A549 (cell line): ENCODE measurements around the gene ARL10.
A peak's percentile ranks its signal among the peaks of the same experiment; 100 is the strongest.

Experiments
- CHD2 ChIP-seq: fragments of 150-350 bp; IDR thresholded peaks from 2 replicates; pipeline ENCODE4 v1.6.1; 2014; ENCODE audit warnings: low read length; ENCODE audit not compliant: partially characterized antibody
- CTCF ChIP-seq: fragments of >200 bp; sonication (Bioruptor Twin); formaldehyde crosslinking; IDR thresholded peaks from 3 replicates; pipeline ENCODE4 v1.5.1; 2016
- ELK1 ChIP-seq: fragments of 150-350 bp; IDR thresholded peaks from 2 replicates; pipeline ENCODE4 v1.6.1; 2014; ENCODE audit warnings: low read depth, mild to moderate bottlenecking, low read length
- EP300 ChIP-seq, 2 experiments: fragments of >200 bp; sonication (Bioruptor Twin); formaldehyde crosslinking; IDR thresholded peaks; 2 replicates in 1 of 2; 3 replicates in 1 of 2; pipeline ENCODE4 v1.6.1; 2016 to 2017
- HDAC2 ChIP-seq: fragments of 200-600 bp; sonication (generic); IDR thresholded peaks from 2 replicates; pipeline ENCODE4 v1.6.1; 2016
- JUN ChIP-seq, 2 experiments: fragments of >200 bp; sonication (Bioruptor Twin); formaldehyde crosslinking; IDR thresholded peaks; 2 replicates in 1 of 2; 3 replicates in 1 of 2; pipeline ENCODE4 v1.6.1; 2016 to 2017
- MAX ChIP-seq: IDR thresholded peaks from 2 replicates; pipeline ENCODE4 v1.6.1; 2012
- PHF8 ChIP-seq: fragments of 200-600 bp; sonication (generic); IDR thresholded peaks from 2 replicates; pipeline ENCODE4 v1.6.1; 2016; ENCODE audit warnings: low read depth, mild to moderate bottlenecking, antibody characterized with exemption, moderate library complexity, borderline replicate concordance
- POLR2A ChIP-seq: IDR thresholded peaks from 2 replicates; pipeline ENCODE4 v1.6.1; 2012; ENCODE audit warnings: mild to moderate bottlenecking, low read length
- POLR2AphosphoS2 ChIP-seq: conservative IDR thresholded peaks from 2 replicates; pipeline ENCODE4 v1.6.1; 2012; ENCODE audit warnings: low read length, improper control_type of control experiment, inconsistent platforms
- RAD21 ChIP-seq, 2 experiments: fragments of >200 bp in 1 of 2; sonication (Bioruptor Twin) in 1 of 2; formaldehyde crosslinking in 1 of 2; IDR thresholded peaks in 1 of 2; conservative IDR thresholded peaks in 1 of 2; 2 replicates in 1 of 2; 3 replicates in 1 of 2; pipeline ENCODE4 v1.6.1; 2012 to 2018; ENCODE audit warnings: inconsistent platforms in 1 of 2
- RNF2 ChIP-seq: fragments of 200-600 bp; sonication (generic); IDR thresholded peaks from 2 replicates; pipeline ENCODE4 v1.6.1; 2016; ENCODE audit warnings: low read depth, mild to moderate bottlenecking, antibody characterized with exemption, moderate library complexity, borderline replicate concordance
- ZC3H11A ChIP-seq: fragments of 450-650 bp; IDR thresholded peaks from 2 replicates; pipeline ENCODE4 v1.6.1; 2014; ENCODE audit warnings: antibody characterized with exemption, mild to moderate bottlenecking

GRCh38 chr5:176388444-176389134 lies 23.3 kb downstream of the ARL10 start, which contains the start of the genes HIGD2A and NOP16:
- no peak for TF ChIP-seq RAD21 (conservative IDR thresholded peaks at IDR 0.05 in 1 of 2, IDR thresholded peaks at IDR 0.05 in 1 of 2)
- no peak for TF ChIP-seq CTCF
- peak; percentile 80 for TF ChIP-seq PHF8
- no peak for TF ChIP-seq EP300 (IDR thresholded peaks at IDR 0.05)
- TF ChIP-seq POLR2A = peak; percentile 89
- no peak for TF ChIP-seq POLR2AphosphoS2
- peak; percentile 92 for TF ChIP-seq CHD2
- peak; percentile 99 for TF ChIP-seq MAX
- TF ChIP-seq HDAC2 = no peak
- TF ChIP-seq ZC3H11A = no peak
- no peak for TF ChIP-seq ELK1
- TF ChIP-seq RNF2 = no peak
- peak; percentile 71 to 93; a peak in 4 of 5 replicates for TF ChIP-seq JUN (IDR thresholded peaks at IDR 0.05)
